A673 (cell line): ENCODE measurements around the gene CEACAM1. TPM values are rescaled to one million over a fixed set of nuclear protein-coding genes. Genes with fewer than 3 reads are reported as not detected.

Source experiments
- BruUV-seq: library from RNA; stranded (reverse); fragments of 400-500 nt; replicated peaks from 2 replicates; lab custom pipeline; 2021; lab: Mats Ljungman, UMichigan
- CTCF ChIA-PET: fragments of 300-600 bp; sonication (Branson Sonifier 250); formaldehyde crosslinking; loops from one replicate; lab custom pipeline; 2022; ENCODE audit warnings: antibody characterized with exemption; lab: Charles Lee
- POLR2A ChIA-PET: fragments of 300-600 bp; sonication (Branson Sonifier 250); formaldehyde crosslinking; loops from one replicate; lab custom pipeline; 2022; ENCODE audit warnings: antibody characterized with exemption; ENCODE audit not compliant: low non-redundant PET; lab: Charles Lee
- DNase-seq: peaks from one replicate; pipeline ENCODE4 v3.0.0-alpha.2; 2015; ENCODE audit warnings: low spot score
- H3K27ac ChIP-seq: fragments of 200-600 bp; sonication (generic); 2 replicates; pipeline ENCODE4 v1.5.1; 2016; ENCODE audit warnings: mixed run types, low read depth, mild to moderate bottlenecking, mixed read lengths, antibody characterized with exemption, low read length; ENCODE audit not compliant: poor library complexity, severe bottlenecking
- H3K27me3 ChIP-seq: fragments of 200-600 bp; sonication (generic); replicated peaks from 2 replicates; pipeline ENCODE4 v1.6.1; 2017; ENCODE audit warnings: mixed run types, low read depth, mild to moderate bottlenecking, mixed read lengths, antibody characterized with exemption, low read length; ENCODE audit not compliant: insufficient read depth, poor library complexity
- H3K36me3 ChIP-seq: fragments of 200-600 bp; sonication (generic); 2 replicates; pipeline ENCODE4 v1.6.1; 2016; ENCODE audit warnings: mixed run types, mild to moderate bottlenecking, mixed read lengths, antibody characterized with exemption, low read length; ENCODE audit not compliant: insufficient read depth, poor library complexity, severe bottlenecking
- H3K4me1 ChIP-seq: fragments of 200-600 bp; sonication (generic); 2 replicates; pipeline ENCODE4 v1.6.1; 2017; ENCODE audit warnings: mixed run types, mild to moderate bottlenecking, mixed read lengths, antibody characterized with exemption, low read length; ENCODE audit not compliant: insufficient read depth, poor library complexity, severe bottlenecking
- H3K4me3 ChIP-seq: fragments of 200-600 bp; sonication (generic); 2 replicates; pipeline ENCODE4 v1.5.1; 2016; ENCODE audit warnings: low read depth, mixed run types, mild to moderate bottlenecking, mixed read lengths, low read length; ENCODE audit not compliant: poor library complexity, severe bottlenecking
- H3K9me3 ChIP-seq: fragments of 200-600 bp; sonication (generic); 2 replicates; pipeline ENCODE4 v1.6.1; 2016; ENCODE audit warnings: mixed run types, low read depth, mild to moderate bottlenecking, mixed read lengths, antibody characterized with exemption, low read length; ENCODE audit not compliant: poor library complexity, severe bottlenecking
- EZH2 ChIP-seq: fragments of 200-600 bp; sonication (generic); IDR thresholded peaks from 2 replicates; pipeline ENCODE4 v1.6.1; 2017; ENCODE audit warnings: borderline replicate concordance, low read depth, mild to moderate bottlenecking, mixed read lengths, antibody characterized with exemption, low read length; ENCODE audit not compliant: poor library complexity, severe bottlenecking
- intact Hi-C: fragments of 100-400 bp; cut with micrococcal nuclease; formaldehyde crosslinking; loops from one replicate; pipeline ENCODE4 v1.10.0; 2022; ENCODE audit not compliant: unreplicated experiment
- total RNA-seq: library from RNA; stranded (reverse); gene quantifications from 2 replicates; pipeline ENCODE4 v1.2.3, GENCODE V29; 2021
- TF ChIP-seq, protein P1 (sequence below): fragments of 300-800, 200-600 bp; sonication (generic); conservative IDR thresholded peaks from 2 replicates; pipeline ENCODE4 v1.5.1; 2017; ENCODE audit warnings: low read depth, mild to moderate bottlenecking, antibody characterized with exemption, low read length, moderate library complexity, mixed read lengths

Gene CEACAM1
- total RNA-seq, 1 experiment from 2014 or later = 0.64 TPM

GRCh38 chr19:42477117-42477516 is 51.2 kb downstream of the CEACAM1 start:
- ChIA-PET POLR2A (no interaction called here), CTCF (no interaction called here)
- H3K27ac ChIP-seq = no peak overlapping the region
- TF ChIP-seq EZH2 = no peak
- TF ChIP-seq, protein P1, sequence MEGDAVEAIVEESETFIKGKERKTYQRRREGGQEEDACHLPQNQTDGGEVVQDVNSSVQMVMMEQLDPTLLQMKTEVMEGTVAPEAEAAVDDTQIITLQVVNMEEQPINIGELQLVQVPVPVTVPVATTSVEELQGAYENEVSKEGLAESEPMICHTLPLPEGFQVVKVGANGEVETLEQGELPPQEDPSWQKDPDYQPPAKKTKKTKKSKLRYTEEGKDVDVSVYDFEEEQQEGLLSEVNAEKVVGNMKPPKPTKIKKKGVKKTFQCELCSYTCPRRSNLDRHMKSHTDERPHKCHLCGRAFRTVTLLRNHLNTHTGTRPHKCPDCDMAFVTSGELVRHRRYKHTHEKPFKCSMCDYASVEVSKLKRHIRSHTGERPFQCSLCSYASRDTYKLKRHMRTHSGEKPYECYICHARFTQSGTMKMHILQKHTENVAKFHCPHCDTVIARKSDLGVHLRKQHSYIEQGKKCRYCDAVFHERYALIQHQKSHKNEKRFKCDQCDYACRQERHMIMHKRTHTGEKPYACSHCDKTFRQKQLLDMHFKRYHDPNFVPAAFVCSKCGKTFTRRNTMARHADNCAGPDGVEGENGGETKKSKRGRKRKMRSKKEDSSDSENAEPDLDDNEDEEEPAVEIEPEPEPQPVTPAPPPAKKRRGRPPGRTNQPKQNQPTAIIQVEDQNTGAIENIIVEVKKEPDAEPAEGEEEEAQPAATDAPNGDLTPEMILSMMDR = no peak
- intact Hi-C loops = no loop called here
- BruUV-seq = no TSS peak
- no peaks in the 10 kb centered on the region for H3K4me1 ChIP-seq
- H3K9me3 ChIP-seq = no peaks in the 10 kb centered on the region
- no peaks in the 10 kb centered on the region for H3K27me3 ChIP-seq
- no peak overlapping the region for H3K4me3 ChIP-seq
- no peaks in the 10 kb centered on the region for H3K36me3 ChIP-seq
- DNase-seq = no peak

GRCh38 chr19:42475366-42475765 is 52.9 kb downstream of the CEACAM1 start:
- no peak overlapping the region for H3K27ac ChIP-seq
- no TSS peak for BruUV-seq

GRCh38 chr19:42474743-42475142 is 53.5 kb downstream of the CEACAM1 start:
- TF ChIP-seq, protein P1 = no peak
- TF ChIP-seq EZH2 = no peak
- H3K27ac ChIP-seq = no peak overlapping the region
- BruUV-seq = no TSS peak

More at GRCh38 chr19:42475366-42475765, 52.9 kb downstream of the CEACAM1 start:
- Histone ChIP-seq H3K4me1 (no peaks in the 10 kb centered on the region), H3K36me3 (no peaks in the 10 kb centered on the region), H3K27me3 (no peaks in the 10 kb centered on the region), H3K9me3 (no peaks in the 10 kb centered on the region), H3K4me3 (no peak overlapping the region)
- POLR2A ChIA-PET = no interaction called here
- intact Hi-C loops = no loop called here
- TF ChIP-seq EZH2 = no peak
- TF ChIP-seq, protein P1 = no peak
- DNase-seq = no peak
- CTCF ChIA-PET = no interaction called here

More at GRCh38 chr19:42474743-42475142, 53.5 kb downstream of the CEACAM1 start:
- Histone ChIP-seq H3K4me3 (no peak overlapping the region), H3K27me3 (no peaks in the 10 kb centered on the region), H3K36me3 (no peaks in the 10 kb centered on the region), H3K9me3 (no peaks in the 10 kb centered on the region), H3K4me1 (no peaks in the 10 kb centered on the region)
- ChIA-PET POLR2A (no interaction called here), CTCF (interaction anchor here (0.6 kb wide), 1 partner anchor 37 kb away, joined by 3 read pairs; no protein-coding TSS in a partner anchor)
- no peak for DNase-seq
- intact Hi-C loops = no loop called here
